SK-N-MC (cell line): Measurements from ENCODE around the gene EXOC3L4.

Source experiments
- DNase-seq: peaks from one replicate; pipeline ENCODE4 v3.0.0-alpha.2; 2011; ENCODE audit warnings: low read depth, low spot score
- H3K27ac ChIP-seq: fragments of 200-600 bp; sonication (generic); 2 replicates; pipeline ENCODE4 v1.5.1; 2016; ENCODE audit warnings: mixed run types
- H3K36me3 ChIP-seq: fragments of 200-600 bp; sonication (generic); 2 replicates; pipeline ENCODE4 v1.6.1; 2017; ENCODE audit warnings: antibody characterized with exemption, low read length, mixed read lengths; ENCODE audit not compliant: insufficient read depth
- H3K4me3 ChIP-seq: fragments of 200-600 bp; sonication (generic); 2 replicates; pipeline ENCODE4 v1.5.1; 2016
- H3K9ac ChIP-seq: fragments of 200-600 bp; sonication (generic); 2 replicates; pipeline ENCODE4 v1.8.0; 2017; ENCODE audit warnings: mixed run types, mixed read lengths; ENCODE audit not compliant: insufficient read length
- H3K9me3 ChIP-seq: fragments of 200-600 bp; sonication (generic); 2 replicates; pipeline ENCODE4 v1.6.1; 2017; ENCODE audit warnings: low read depth, mild to moderate bottlenecking, antibody characterized with exemption, low read length, moderate library complexity, mixed read lengths
- EZH2 ChIP-seq: fragments of 200-600 bp; sonication (generic); IDR thresholded peaks from one replicate; pipeline ENCODE4 v1.6.1; 2017; ENCODE audit warnings: antibody characterized with exemption
- FOXP2 ChIP-seq: optimal IDR thresholded peaks from 2 replicates; pipeline ENCODE3; 2011; ENCODE audit warnings: mild to moderate bottlenecking, moderate library complexity; ENCODE audit not compliant: insufficient read depth; ENCODE audit errors: extremely low read length, control extremely low read depth
- POLR2AphosphoS5 ChIP-seq: IDR thresholded peaks from 2 replicates; pipeline ENCODE4 v1.6.1; 2012; ENCODE audit warnings: mild to moderate bottlenecking, low read depth, low read length, borderline replicate concordance

EXOC3L4 gene

GRCh38 chr14:103126088-103126872 lies 31.8 kb downstream of the EXOC3L4 start:
- Histone ChIP-seq H3K27ac (no peak overlapping the region), H3K36me3 (no peaks in the 10 kb centered on the region), H3K9ac (no peak overlapping the region)

DNA sequence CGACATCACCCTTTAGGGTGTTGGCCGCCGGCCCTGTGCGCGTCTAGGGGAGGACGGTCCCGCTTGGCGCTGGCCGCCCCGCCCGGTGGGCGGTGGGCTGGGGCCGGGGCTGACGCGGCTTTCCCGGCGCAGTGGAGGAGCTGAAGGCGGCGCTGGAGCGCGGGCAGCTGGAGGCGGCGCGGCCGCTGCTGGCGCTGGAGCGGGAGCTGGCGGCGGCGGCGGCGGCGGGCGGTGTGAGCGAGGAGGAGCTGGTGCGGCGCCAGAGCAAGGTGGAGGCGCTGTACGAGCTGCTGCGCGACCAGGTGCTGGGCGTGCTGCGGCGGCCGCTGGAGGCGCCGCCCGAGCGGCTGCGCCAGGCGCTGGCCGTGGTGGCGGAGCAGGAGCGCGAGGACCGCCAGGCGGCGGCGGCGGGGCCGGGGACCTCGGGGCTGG lies 32.4 kb downstream of the EXOC3L4 start:
- H3K9me3 ChIP-seq, result no peaks in the 10 kb centered on the region
- no peak for DNase-seq
- H3K27ac ChIP-seq, result no peak overlapping the region
- no peaks in the 10 kb centered on the region for H3K36me3 ChIP-seq
- TF ChIP-seq FOXP2, result no peak
- no peak for TF ChIP-seq POLR2AphosphoS5
- no peak for TF ChIP-seq EZH2
- no peak overlapping the region for H3K4me3 ChIP-seq
- no peak overlapping the region for H3K9ac ChIP-seq

More at GRCh38 chr14:103126088-103126872, 31.8 kb downstream of the EXOC3L4 start:
- DNase-seq, result no peak
- Histone ChIP-seq H3K9me3 (no peaks in the 10 kb centered on the region), H3K4me3 (no peak overlapping the region)
- no peak for TF ChIP-seq EZH2

- no peak overlapping the region for H3K4me3 ChIP-seq
- no peak for DNase-seq
- no peaks in the 10 kb centered on the region for H3K9me3 ChIP-seq
- no peaks in the 10 kb centered on the region for H3K36me3 ChIP-seq
- H3K27ac ChIP-seq, result no peak overlapping the region
- no peak overlapping the region for H3K9ac ChIP-seq
- TF ChIP-seq POLR2AphosphoS5 (no peak), EZH2 (no peak), FOXP2 (no peak)
Measured at GRCh38 chr14:103127356-103127755, 32.8 kb downstream of the EXOC3L4 start.

GRCh38 chr14:103127861-103128598 lies 33.5 kb downstream of the EXOC3L4 start:
- Histone ChIP-seq H3K4me3 (no peak overlapping the region), H3K27ac (no peak overlapping the region), H3K9me3 (no peaks in the 10 kb centered on the region), H3K9ac (no peak overlapping the region), H3K36me3 (no peaks in the 10 kb centered on the region)
- no peak for TF ChIP-seq EZH2
- no peak for TF ChIP-seq FOXP2
- TF ChIP-seq POLR2AphosphoS5, result no peak
- no peak for DNase-seq

- Histone ChIP-seq H3K4me3 (no peak overlapping the region), H3K9me3 (no peaks in the 10 kb centered on the region), H3K36me3 (no peaks in the 10 kb centered on the region), H3K9ac (no peak overlapping the region), H3K27ac (no peak overlapping the region)
- DNase-seq, result no peak
- TF ChIP-seq FOXP2 (no peak), EZH2 (no peak), POLR2AphosphoS5 (no peak)
Measured at GRCh38 chr14:103128631-103129300, 34.2 kb downstream of the EXOC3L4 start.

GRCh38 chr14:103129301-103130016 lies 34.9 kb downstream of the EXOC3L4 start:
- TF ChIP-seq POLR2AphosphoS5 (no peak), EZH2 (no peak), FOXP2 (no peak)
- no peak overlapping the region for H3K9ac ChIP-seq
- H3K36me3 ChIP-seq, result no peaks in the 10 kb centered on the region
- DNase-seq, result no peak
- no peak overlapping the region for H3K27ac ChIP-seq
- H3K9me3 ChIP-seq, result no peaks in the 10 kb centered on the region
- H3K4me3 ChIP-seq, result no peak overlapping the region

DNA sequence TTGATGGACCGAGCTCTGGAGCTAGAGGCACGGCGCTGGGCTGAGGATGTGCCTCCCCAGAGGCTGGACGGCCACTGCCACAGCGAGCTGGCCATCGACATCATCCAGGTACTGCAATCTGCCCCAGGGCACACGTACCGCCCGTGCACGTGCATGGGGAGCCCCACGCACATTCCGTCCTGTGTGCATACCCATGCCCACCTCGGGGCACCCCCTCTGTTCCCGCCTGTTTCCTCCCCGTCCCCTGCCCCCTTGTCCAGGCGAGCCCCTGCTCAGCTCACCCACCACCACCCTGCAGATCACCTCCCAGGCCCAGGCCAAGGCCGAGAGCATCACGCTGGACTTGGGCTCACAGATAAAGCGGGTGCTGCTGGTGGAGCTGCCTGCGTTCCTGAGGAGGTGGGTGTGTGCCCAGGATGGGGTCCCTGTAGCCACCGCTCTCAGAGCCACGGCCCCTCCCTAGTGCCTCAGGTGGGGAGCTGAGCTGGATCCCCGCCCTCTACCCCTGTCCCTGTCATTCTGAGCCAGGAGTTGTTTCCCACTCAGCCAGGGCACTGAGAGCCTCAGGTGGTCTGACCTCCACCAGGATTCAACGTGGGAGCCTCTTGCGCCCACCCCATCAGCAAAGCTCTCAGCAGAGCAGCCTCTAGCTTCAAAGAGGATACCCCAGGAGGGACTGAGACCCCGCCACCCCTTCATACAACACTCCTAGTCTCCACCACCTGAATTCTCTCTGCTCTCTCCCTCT lies 35.7 kb downstream of the EXOC3L4 start:
- Histone ChIP-seq H3K27ac (no peak overlapping the region), H3K9ac (no peak overlapping the region), H3K36me3 (no peaks in the 10 kb centered on the region), H3K9me3 (no peaks in the 10 kb centered on the region), H3K4me3 (no peak overlapping the region)
- TF ChIP-seq EZH2 (no peak), POLR2AphosphoS5 (no peak), FOXP2 (no peak)
- no peak for DNase-seq
